ENCODE results near the gene RHBG.

RHBG gene

GRCh38 chr1:156407344-156407743, 38.3 kb downstream of the RHBG start:
- no peak for DNase-seq (ENCODE audit: low spot score)

- no peak for DNase-seq (ENCODE audit: low spot score)
Measured at GRCh38 chr1:156407760-156408159, 38.7 kb downstream of the RHBG start.

GRCh38 chr1:156409439-156409838, 40.4 kb downstream of the RHBG start:
- DNase-seq (ENCODE audit: low spot score): no peak

- no peak for DNase-seq (ENCODE audit: low spot score)
Measured at GRCh38 chr1:156410238-156410637, 41.2 kb downstream of the RHBG start.

- DNase-seq (ENCODE audit: low spot score): no peak
Measured at GRCh38 chr1:156410740-156411139, 41.7 kb downstream of the RHBG start.

GRCh38 chr1:156412653-156413321, 43.8 kb downstream of the RHBG start:
- no peak for DNase-seq (ENCODE audit: low spot score)

GRCh38 chr1:156413391-156414246, 44.6 kb downstream of the RHBG start:
- no peak for DNase-seq (ENCODE audit: low spot score)

- DNase-seq (ENCODE audit: low spot score): no peak
Measured at GRCh38 chr1:156414461-156415064, 45.6 kb downstream of the RHBG start.

GRCh38 chr1:156416993-156417392, 48.0 kb downstream of the RHBG start:
- DNase-seq (ENCODE audit: low spot score): no peak

GRCh38 chr1:156417401-156418020, 48.5 kb downstream of the RHBG start:
- no peak for DNase-seq (ENCODE audit: low spot score)

GRCh38 chr1:156418416-156419070, 49.5 kb downstream of the RHBG start:
- DNase-seq (ENCODE audit: low spot score): no peak

GRCh38 chr1:156419854-156420204, 50.8 kb downstream of the RHBG start:
- no peak for DNase-seq (ENCODE audit: low spot score)

- DNase-seq (ENCODE audit: low spot score): no peak
Measured at GRCh38 chr1:156420205-156421061, 51.4 kb downstream of the RHBG start.

GRCh38 chr1:156421062-156421938, 52.3 kb downstream of the RHBG start:
- DNase-seq (ENCODE audit: low spot score): no peak

GRCh38 chr1:156421939-156422601, 53.1 kb downstream of the RHBG start:
- DNase-seq (ENCODE audit: low spot score): no peak

GRCh38 chr1:156422602-156423091, 53.6 kb downstream of the RHBG start:
- no peak for DNase-seq (ENCODE audit: low spot score)

GRCh38 chr1:156423422-156424352, 54.7 kb downstream of the RHBG start:
- DNase-seq (ENCODE audit: low spot score): no peak

- DNase-seq (ENCODE audit: low spot score): no peak
Measured at GRCh38 chr1:156424806-156425432, 55.9 kb downstream of the RHBG start.
